Measurements from ENCODE around the gene CHAC1. TPM values are rescaled to one million over a fixed set of nuclear protein-coding genes. Genes with fewer than 3 reads are reported as not detected.

CHAC1 gene
- total RNA-seq, 1 experiment from 2014 or later = 49.4 TPM

GRCh38 chr15:40992825-40993224 is 39.6 kb downstream of the CHAC1 start:
- CTCF ChIA-PET = interaction anchor here (0.6 to 1.6 kb wide), 3 partner anchors 10 to 63 kb away, joined by 3 to 5 read pairs (median 4); no protein-coding TSS in a partner anchor
- no peak overlapping the region for H3K27ac Mint-ChIP-seq (ENCODE audit: low read depth, unreplicated experiment)
- H3K36me3 Mint-ChIP-seq (ENCODE audit: insufficient read depth, unreplicated experiment) = peaks cover 60% of the 10 kb centered on the region
- TF ChIP-seq CTCF (IDR thresholded peaks at IDR 0.05; ENCODE audit: unreplicated experiment) = no peak
- no peak overlapping the region for H3K4me3 Mint-ChIP-seq (ENCODE audit: unreplicated experiment)
- H3K27me3 Mint-ChIP-seq (ENCODE audit: insufficient read depth, unreplicated experiment) = no peaks in the 10 kb centered on the region
- peaks cover 5% of the 10 kb centered on the region for H3K4me1 Mint-ChIP-seq (ENCODE audit: insufficient read depth, unreplicated experiment)
- DNase-seq (ENCODE audit: unreplicated experiment) = no peak
- intact Hi-C loops (cut with micrococcal nuclease) = no loop called here
- POLR2A ChIA-PET = interaction anchor here (1.1 kb wide), 1 partner anchor 14 kb away, joined by 4 read pairs; no protein-coding TSS in a partner anchor
- no TSS peak for BruUV-seq (replicated peaks)
- no peaks in the 10 kb centered on the region for H3K9me3 Mint-ChIP-seq (ENCODE audit: unreplicated experiment)

GRCh38 chr15:40995656-40996055 is 42.4 kb downstream of the CHAC1 start:
- TF ChIP-seq CTCF (IDR thresholded peaks at IDR 0.05; ENCODE audit: unreplicated experiment) = no peak
- CTCF ChIA-PET = interaction anchor here (0.5 to 1.0 kb wide), 3 partner anchors 10 to 443 kb away, joined by 3 to 6 read pairs (median 3); no protein-coding TSS in a partner anchor
- BruUV-seq (replicated peaks) = no TSS peak
- POLR2A ChIA-PET = no interaction called here
- Mint-ChIP-seq H3K4me3 (ENCODE audit: unreplicated experiment) (no peak overlapping the region), H3K4me1 (ENCODE audit: insufficient read depth, unreplicated experiment) (peaks cover 5% of the 10 kb centered on the region), H3K27ac (ENCODE audit: low read depth, unreplicated experiment) (no peak overlapping the region), H3K36me3 (ENCODE audit: insufficient read depth, unreplicated experiment) (peaks cover 76% of the 10 kb centered on the region), H3K27me3 (ENCODE audit: insufficient read depth, unreplicated experiment) (no peaks in the 10 kb centered on the region), H3K9me3 (ENCODE audit: unreplicated experiment) (no peaks in the 10 kb centered on the region)
- intact Hi-C loops (cut with micrococcal nuclease) = no loop called here
- DNase-seq (ENCODE audit: unreplicated experiment) = no peak

GRCh38 chr15:40999190-40999589 is 45.9 kb downstream of the CHAC1 start:
- Mint-ChIP-seq H3K27me3 (ENCODE audit: insufficient read depth, unreplicated experiment) (no peaks in the 10 kb centered on the region), H3K4me3 (ENCODE audit: unreplicated experiment) (no peak overlapping the region), H3K27ac (ENCODE audit: low read depth, unreplicated experiment) (no peak overlapping the region), H3K4me1 (ENCODE audit: insufficient read depth, unreplicated experiment) (no peaks in the 10 kb centered on the region), H3K9me3 (ENCODE audit: unreplicated experiment) (no peaks in the 10 kb centered on the region), H3K36me3 (ENCODE audit: insufficient read depth, unreplicated experiment) (peaks cover 75% of the 10 kb centered on the region)
- peak; percentile 66 for DNase-seq (ENCODE audit: unreplicated experiment)
- BruUV-seq (replicated peaks) = no TSS peak
- intact Hi-C loops (cut with micrococcal nuclease) = no loop called here
- CTCF ChIA-PET = no interaction called here
- no peak for TF ChIP-seq CTCF (IDR thresholded peaks at IDR 0.05; ENCODE audit: unreplicated experiment)
- POLR2A ChIA-PET = no interaction called here

GRCh38 chr15:41001524-41002214 is 48.4 kb downstream of the CHAC1 start:
- no TSS peak for BruUV-seq (replicated peaks)
- H3K9me3 Mint-ChIP-seq (ENCODE audit: unreplicated experiment) = no peaks in the 10 kb centered on the region
- peaks cover 75% of the 10 kb centered on the region for H3K36me3 Mint-ChIP-seq (ENCODE audit: insufficient read depth, unreplicated experiment)
- no peak overlapping the region for H3K27ac Mint-ChIP-seq (ENCODE audit: low read depth, unreplicated experiment)
- DNase-seq (ENCODE audit: unreplicated experiment) = no peak
- ChIA-PET POLR2A (interaction anchor here (1.0 kb wide), 1 partner anchor 177 kb away, joined by 3 read pairs; no protein-coding TSS in a partner anchor), CTCF (interaction anchor here (0.5 kb wide), 1 partner anchor 15 kb away, joined by 3 read pairs; no protein-coding TSS in a partner anchor)
- intact Hi-C loops (cut with micrococcal nuclease) = no loop called here
- H3K4me1 Mint-ChIP-seq (ENCODE audit: insufficient read depth, unreplicated experiment) = no peaks in the 10 kb centered on the region
- no peak for TF ChIP-seq CTCF (IDR thresholded peaks at IDR 0.05; ENCODE audit: unreplicated experiment)
- H3K27me3 Mint-ChIP-seq (ENCODE audit: insufficient read depth, unreplicated experiment) = no peaks in the 10 kb centered on the region
- H3K4me3 Mint-ChIP-seq (ENCODE audit: unreplicated experiment) = no peak overlapping the region

Measured in MCF 10A (cell line).